Mucosa of gallbladder (tissue), 1 donor: Measurements from ENCODE around the gene OPN1LW. TPM values are rescaled to one million over a fixed set of nuclear protein-coding genes. Genes with fewer than 3 reads are reported as not detected.
"Not testable (repeated sequence)": the region's sequence is repeated elsewhere in the genome, so short reads cannot be mapped to it uniquely, and the experiment has no call there.

Experiments
- DNase-seq: peaks from one replicate; pipeline ENCODE4 v3.0.0-alpha.2; 2020; ENCODE audit warnings: low spot score
- total RNA-seq: library from RNA; stranded (reverse); gene quantifications from one replicate; pipeline ENCODE4 v1.2.1, GENCODE V29; 2021
- donor health status: DM: no; HTN: no; CAD: no.

Gene OPN1LW
- not detected for total RNA-seq

DNA sequence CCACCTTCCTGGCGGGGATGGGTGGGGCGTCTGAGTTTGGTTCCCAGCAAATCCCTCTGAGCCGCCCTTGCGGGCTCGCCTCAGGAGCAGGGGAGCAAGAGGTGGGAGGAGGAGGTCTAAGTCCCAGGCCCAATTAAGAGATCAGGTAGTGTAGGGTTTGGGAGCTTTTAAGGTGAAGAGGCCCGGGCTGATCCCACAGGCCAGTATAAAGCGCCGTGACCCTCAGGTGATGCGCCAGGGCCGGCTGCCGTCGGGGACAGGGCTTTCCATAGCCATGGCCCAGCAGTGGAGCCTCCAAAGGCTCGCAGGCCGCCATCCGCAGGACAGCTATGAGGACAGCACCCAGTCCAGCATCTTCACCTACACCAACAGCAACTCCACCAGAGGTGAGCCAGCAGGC lies at the start of gene OPN1LW:
OPN1LW (plus strand) TSS at position 234 of the 400 bp plus-strand sequence; CDS start at position 275, 41 bp downstream.
- DNase-seq = not testable (repeated sequence)

DNA sequence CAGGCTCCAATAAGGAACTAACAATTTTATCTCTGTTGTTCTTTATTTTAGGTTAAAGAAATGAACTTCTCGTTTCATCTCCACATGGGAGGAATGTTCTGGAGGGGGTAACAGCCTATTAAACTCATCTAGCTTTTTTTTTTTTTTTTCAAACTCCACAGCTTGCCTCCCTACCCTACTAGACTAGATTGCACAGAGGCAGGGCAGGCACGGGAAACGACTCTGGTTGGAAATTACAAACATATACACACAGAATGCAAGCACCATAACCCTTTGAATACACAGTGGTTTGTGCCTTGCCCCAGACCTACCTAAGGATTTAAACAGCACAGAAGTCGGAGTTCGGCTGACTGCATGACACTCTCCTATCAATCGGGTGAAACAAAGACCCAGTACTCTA lies 49.2 kb upstream of the OPN1LW start:
- DNase-seq = no peak

DNA sequence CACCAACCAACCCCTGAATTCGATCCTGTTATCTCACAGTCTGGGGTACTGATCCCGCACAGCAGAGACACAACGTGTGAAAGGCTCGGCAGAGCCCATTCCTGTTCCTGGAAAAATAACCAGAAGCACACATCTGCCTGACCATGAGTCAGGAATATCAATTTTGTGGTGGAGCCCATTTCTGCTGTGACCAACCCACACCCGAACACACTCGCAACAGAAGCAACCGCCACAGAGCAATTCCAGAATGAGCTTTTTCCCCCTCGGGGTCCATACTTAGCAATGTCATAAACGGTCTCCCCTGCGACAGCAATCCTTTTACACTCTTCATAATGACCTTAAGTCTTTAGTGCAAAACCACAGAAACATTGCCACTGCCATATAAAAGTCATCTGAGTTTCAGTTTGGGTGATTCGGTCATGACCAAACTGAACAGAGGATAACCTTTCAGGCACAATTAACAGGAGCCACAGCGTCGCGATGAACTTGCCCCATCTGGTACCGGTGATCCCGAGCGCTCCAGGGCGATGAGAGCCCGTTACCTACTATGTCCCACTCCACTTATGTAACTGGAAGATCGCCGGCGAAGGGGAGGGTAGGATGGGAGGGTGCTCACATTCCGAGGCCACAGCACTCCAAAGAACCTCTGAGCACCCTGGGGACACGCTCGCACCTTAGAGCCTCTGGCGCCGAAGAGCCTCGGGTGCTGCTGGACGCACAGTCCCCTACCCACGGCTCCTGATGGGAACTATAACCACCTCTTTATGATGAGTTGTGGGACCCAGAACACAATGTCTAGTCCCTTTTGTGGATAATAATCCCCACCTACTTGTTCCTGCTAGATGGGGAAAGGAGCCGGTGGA lies 47.7 kb upstream of the OPN1LW start:
- DNase-seq = no peak

- peak; percentile 59 for DNase-seq
These were observed 46.9 kb upstream of the OPN1LW start for GRCh38 chrX:154097003-154097588.

GRCh38 chrX:154097589-154098541 lies 46.2 kb upstream of the OPN1LW start, which contains the start of gene MECP2:
Gene MECP2, minus strand, starts transcription at chrX:154097717.
- DNase-seq = peak; percentile 92

GRCh38 chrX:154098551-154098950 lies 45.5 kb upstream of the OPN1LW start:
- DNase-seq = peak; percentile 28

DNA sequence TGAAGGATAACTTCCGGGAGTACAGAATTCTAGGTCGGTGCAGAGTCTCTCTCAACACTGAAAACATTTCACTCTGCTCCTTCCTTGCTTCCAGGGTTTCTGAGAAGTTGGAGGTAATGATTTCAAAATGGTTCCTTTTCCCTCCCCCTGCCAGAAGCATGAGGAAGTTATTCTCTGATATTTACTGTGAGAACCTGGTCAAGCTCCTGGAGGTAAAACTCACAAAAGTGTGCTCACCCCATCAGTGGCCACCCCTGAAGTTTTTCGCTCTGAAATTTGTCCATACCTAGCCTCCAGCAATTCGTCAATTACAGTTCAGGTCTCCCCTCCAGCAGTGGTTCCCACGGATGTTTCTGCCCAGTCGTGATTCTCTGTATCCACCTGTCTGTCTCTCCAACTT lies 30.3 kb upstream of the OPN1LW start:
- DNase-seq = no peak

GRCh38 chrX:154114652-154115051 lies 29.4 kb upstream of the OPN1LW start:
- DNase-seq = no peak

DNA sequence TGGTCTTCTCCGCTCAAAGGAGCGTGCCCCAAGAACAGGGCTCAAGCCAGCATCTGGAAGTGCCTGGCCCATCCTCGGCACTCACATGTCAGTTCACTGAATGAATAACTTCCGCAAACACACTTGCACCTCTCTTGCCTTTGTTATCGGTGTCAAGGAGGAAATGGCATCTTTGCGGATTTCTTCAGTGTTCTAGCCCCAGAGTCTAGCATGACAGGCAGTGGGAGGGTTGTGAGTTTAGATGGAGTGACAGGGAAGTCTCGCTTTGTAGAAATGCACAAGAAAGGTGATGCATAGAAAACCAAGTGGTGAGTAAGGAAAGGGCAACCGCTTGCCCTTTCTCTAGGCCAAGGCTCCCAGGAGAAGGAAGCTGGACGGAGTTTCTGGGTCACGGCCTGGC lies 29.0 kb upstream of the OPN1LW start:
- no peak for DNase-seq

DNA sequence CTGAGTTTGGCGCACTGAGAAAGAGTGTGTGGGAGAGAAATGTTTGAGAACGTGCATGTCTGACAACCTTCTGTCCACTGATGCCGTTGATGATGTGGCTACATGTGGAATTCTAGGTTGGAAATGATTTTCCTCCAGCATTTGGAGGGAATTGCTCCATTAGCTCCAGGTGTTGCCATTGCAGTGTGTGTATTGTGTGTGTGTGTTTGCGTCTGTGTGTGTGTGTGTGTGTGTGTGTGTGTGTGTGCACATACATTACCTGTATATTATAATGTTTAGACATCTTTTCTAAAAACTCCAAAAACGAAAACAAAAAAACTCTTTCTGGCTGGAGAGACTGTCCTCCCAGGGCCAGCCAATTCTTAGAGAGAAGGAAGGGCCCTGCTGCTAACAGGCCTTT lies 28.3 kb upstream of the OPN1LW start:
- no peak for DNase-seq

- no peak for DNase-seq
These were observed 27.4 kb upstream of the OPN1LW start for GRCh38 chrX:154116426-154117211.

GRCh38 chrX:154117566-154117965 lies 26.5 kb upstream of the OPN1LW start:
- no peak for DNase-seq

GRCh38 chrX:154120567-154120966 lies 23.5 kb upstream of the OPN1LW start:
- no peak for DNase-seq

- DNase-seq = no peak
These were observed 22.8 kb upstream of the OPN1LW start for GRCh38 chrX:154121207-154121606.

GRCh38 chrX:154121961-154122360 lies 22.1 kb upstream of the OPN1LW start:
- peak; percentile 60 for DNase-seq

DNA sequence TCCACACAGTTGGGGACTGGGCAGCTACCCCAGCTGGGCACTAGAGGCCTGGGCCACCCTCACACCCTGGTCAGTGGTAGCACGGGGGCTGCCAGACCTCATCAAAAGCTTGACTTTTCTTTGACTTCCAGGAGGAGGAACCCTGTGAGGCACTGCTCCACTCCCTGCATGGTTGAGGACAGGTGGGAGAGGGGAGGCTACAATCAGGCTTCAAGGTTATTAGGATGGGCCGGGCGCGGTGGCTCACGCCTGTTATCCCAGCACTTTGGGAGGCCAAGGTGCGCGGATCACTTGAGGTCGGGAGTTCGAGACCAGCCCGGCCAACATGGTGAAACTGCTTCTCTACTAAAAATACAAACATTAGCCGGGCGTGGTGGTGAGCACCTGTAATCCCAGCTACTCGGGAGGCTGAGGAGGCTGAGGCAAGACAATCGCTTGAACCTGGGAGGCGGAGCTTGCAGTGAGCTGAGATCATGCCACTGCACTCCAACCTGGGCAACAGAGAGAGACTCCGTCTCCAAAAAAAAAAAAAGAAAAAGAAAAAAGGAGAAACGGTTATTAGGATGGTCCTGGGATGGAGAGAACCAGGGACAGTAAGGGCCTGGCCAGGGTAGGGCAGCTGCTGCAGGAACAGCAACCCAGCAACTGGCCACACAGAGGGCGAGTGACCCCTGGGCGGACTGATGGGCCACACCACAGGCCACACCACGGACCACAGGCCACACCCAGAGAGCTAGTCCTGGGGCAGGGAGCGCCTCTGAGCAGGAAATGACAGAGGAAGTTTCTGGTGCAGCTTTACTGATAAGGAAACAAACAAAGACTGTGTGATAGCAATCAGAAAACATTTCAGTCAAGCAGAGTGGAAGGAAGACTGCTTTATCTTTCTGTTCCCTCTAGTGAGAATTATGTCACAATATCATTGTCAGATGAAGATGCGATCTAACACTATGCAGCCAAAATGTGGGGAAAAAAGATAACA lies 20.5 kb upstream of the OPN1LW start:
- DNase-seq = peak; percentile 58

DNA sequence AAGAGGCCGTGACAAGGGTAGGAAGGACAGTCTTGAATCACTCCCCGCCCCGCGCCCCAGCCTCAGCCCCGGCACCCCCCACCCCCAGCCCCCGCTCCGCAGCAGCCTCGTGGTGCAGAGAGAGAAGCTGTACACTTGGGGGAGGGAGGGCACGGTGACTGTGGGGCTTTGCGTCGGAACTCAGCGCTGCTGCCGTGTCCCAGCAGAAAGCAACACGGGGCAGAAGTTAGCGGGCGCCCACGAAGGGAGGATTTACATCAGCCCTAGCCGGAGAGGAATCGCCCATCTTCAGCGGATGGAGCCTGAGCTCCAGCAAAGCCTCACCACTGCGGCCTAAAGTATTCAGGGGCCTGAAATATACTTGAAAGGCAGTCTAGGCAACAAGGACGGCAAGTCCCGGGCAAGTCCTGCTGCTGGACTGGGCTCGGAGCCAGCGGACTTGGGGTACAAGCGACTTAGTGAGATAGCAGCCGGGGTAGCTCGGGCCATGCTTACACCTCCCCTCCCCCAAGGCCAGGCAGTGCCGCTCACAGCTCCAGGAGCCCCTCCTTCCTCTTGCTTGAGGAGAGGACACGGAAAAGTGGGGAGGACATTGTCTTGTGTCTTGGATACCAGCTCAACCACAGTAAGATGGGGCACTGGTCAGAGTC lies 18.5 kb upstream of the OPN1LW start:
- DNase-seq = no peak

GRCh38 chrX:154126101-154126500 lies 17.9 kb upstream of the OPN1LW start:
- no peak for DNase-seq

DNA sequence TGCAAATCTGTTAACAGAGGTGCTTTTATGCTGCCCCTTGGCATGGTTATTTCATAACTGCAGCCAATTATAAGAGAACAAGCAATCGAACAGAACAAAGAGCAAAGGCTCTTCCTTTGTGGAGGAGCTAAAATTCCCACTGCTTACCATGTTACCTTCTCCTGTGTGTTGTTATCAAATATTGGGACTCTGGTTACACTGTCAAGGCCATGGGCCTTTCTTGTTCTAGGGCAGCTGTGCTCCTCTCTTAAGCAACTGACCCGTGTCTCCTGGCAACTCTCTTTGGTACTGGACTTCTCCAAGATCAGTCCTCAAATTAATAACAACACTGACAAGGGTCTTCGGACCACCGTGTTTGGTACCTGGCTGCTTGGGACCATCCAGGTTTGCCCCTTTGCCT lies 12.1 kb upstream of the OPN1LW start:
- no peak for DNase-seq

DNA sequence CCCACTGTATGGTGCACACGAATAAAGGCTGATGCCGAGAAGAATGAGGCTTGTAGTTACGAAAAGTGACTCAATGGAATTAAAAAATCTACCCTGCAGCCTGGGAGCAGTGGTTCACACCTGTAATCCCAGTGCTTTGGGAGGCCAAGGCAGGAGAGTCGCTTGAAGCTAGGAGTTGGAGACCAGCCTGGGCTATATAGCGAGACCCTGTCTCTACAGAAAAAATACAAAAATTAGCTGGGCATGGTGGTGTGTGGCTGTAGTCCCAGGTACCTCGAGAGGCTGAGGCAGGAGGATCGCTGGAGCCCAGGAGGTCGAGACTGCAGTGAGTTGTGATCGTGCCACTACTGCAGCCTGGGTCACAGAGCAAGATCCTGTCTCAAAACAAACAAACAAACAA lies 11.7 kb upstream of the OPN1LW start:
- DNase-seq = no peak
